Ishikawa (cell line): Measurements from ENCODE around the gene VIM.

Experiments used
- CREB1 ChIP-seq: IDR thresholded peaks from 2 replicates; pipeline ENCODE4 v1.6.1; 2012; ENCODE audit warnings: low read depth
- EP300 ChIP-seq: IDR thresholded peaks from 2 replicates; pipeline ENCODE4 v1.6.1; 2012; ENCODE audit warnings: borderline replicate concordance
- TAF1 ChIP-seq: IDR thresholded peaks from 2 replicates; pipeline ENCODE4 v1.6.1; 2012; ENCODE audit warnings: low read depth, mild to moderate bottlenecking
- TEAD4 ChIP-seq: IDR thresholded peaks from 2 replicates; pipeline ENCODE4 v1.6.1; 2012
- USF1 ChIP-seq: IDR thresholded peaks from 2 replicates; pipeline ENCODE4 v1.6.1; 2012
- TF ChIP-seq, protein P1 (sequence below): IDR thresholded peaks from 2 replicates; pipeline ENCODE4 v1.6.1; 2012
- TF ChIP-seq, protein P2 (sequence below): IDR thresholded peaks from 2 replicates; pipeline ENCODE4 v1.6.1; 2012; ENCODE audit warnings: low read depth, mild to moderate bottlenecking

- no peak for TF ChIP-seq EP300
- TF ChIP-seq, protein P1, sequence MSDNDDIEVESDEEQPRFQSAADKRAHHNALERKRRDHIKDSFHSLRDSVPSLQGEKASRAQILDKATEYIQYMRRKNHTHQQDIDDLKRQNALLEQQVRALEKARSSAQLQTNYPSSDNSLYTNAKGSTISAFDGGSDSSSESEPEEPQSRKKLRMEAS, result no peak
- no peak for TF ChIP-seq CREB1
- TF ChIP-seq, protein P2, sequence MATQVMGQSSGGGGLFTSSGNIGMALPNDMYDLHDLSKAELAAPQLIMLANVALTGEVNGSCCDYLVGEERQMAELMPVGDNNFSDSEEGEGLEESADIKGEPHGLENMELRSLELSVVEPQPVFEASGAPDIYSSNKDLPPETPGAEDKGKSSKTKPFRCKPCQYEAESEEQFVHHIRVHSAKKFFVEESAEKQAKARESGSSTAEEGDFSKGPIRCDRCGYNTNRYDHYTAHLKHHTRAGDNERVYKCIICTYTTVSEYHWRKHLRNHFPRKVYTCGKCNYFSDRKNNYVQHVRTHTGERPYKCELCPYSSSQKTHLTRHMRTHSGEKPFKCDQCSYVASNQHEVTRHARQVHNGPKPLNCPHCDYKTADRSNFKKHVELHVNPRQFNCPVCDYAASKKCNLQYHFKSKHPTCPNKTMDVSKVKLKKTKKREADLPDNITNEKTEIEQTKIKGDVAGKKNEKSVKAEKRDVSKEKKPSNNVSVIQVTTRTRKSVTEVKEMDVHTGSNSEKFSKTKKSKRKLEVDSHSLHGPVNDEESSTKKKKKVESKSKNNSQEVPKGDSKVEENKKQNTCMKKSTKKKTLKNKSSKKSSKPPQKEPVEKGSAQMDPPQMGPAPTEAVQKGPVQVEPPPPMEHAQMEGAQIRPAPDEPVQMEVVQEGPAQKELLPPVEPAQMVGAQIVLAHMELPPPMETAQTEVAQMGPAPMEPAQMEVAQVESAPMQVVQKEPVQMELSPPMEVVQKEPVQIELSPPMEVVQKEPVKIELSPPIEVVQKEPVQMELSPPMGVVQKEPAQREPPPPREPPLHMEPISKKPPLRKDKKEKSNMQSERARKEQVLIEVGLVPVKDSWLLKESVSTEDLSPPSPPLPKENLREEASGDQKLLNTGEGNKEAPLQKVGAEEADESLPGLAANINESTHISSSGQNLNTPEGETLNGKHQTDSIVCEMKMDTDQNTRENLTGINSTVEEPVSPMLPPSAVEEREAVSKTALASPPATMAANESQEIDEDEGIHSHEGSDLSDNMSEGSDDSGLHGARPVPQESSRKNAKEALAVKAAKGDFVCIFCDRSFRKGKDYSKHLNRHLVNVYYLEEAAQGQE, result no peak
- no peak for TF ChIP-seq TAF1
- TF ChIP-seq USF1, result no peak
- TF ChIP-seq TEAD4, result no peak
Observed at GRCh38 chr10:17265468-17265867, 37.4 kb downstream of the VIM start.
